ENCODE data around the gene NAA11. TPM values are rescaled to one million over a fixed set of nuclear protein-coding genes. Genes with fewer than 3 reads are reported as not detected.

NAA11 gene
- total and polyA plus RNA-seq, 2 donors: not detected

GRCh38 chr4:79334783-79335182 lies 8.9 kb upstream of the NAA11 start:
- H3K27ac ChIP-seq (ENCODE audit: low read depth): no peak overlapping the region
- H3K4me3 ChIP-seq (ENCODE audit: low read depth, low read length): no peak overlapping the region
- WGBS: 87% methylated on average over 1 of the region's 1 CpG
- no peak for DNase-seq (ENCODE audit: extremely low spot score)
- no peaks in the 10 kb centered on the region for H3K4me1 ChIP-seq (ENCODE audit: insufficient read depth)
- no peaks in the 10 kb centered on the region for H3K36me3 ChIP-seq (ENCODE audit: insufficient read depth)

- no peaks in the 10 kb centered on the region for H3K36me3 ChIP-seq (ENCODE audit: insufficient read depth)
- 71% methylated on average over 4 of the region's 4 CpGs for WGBS
- no peaks in the 10 kb centered on the region for H3K4me1 ChIP-seq (ENCODE audit: insufficient read depth)
- no peak overlapping the region for H3K27ac ChIP-seq (ENCODE audit: low read depth)
- H3K4me3 ChIP-seq (ENCODE audit: low read depth, low read length): no peak overlapping the region
- no peak for DNase-seq (ENCODE audit: extremely low spot score)
Measured at GRCh38 chr4:79334341-79334740, 8.5 kb upstream of the NAA11 start.

GRCh38 chr4:79331126-79331876 lies 5.4 kb upstream of the NAA11 start:
- Histone ChIP-seq H3K4me1 (ENCODE audit: insufficient read depth) (no peaks in the 10 kb centered on the region), H3K4me3 (ENCODE audit: low read depth, low read length) (no peak overlapping the region), H3K36me3 (ENCODE audit: insufficient read depth) (no peaks in the 10 kb centered on the region), H3K27ac (ENCODE audit: low read depth) (no peak overlapping the region)
- WGBS: 25% methylated on average over 2 of the region's 2 CpGs
- no peak for DNase-seq (ENCODE audit: extremely low spot score)

- no peaks in the 10 kb centered on the region for H3K4me1 ChIP-seq (ENCODE audit: insufficient read depth)
- DNase-seq (ENCODE audit: extremely low spot score): no peak
- 46% methylated on average over 2 of the region's 2 CpGs for WGBS
- no peak overlapping the region for H3K4me3 ChIP-seq (ENCODE audit: low read depth, low read length)
- no peaks in the 10 kb centered on the region for H3K36me3 ChIP-seq (ENCODE audit: insufficient read depth)
- H3K27ac ChIP-seq (ENCODE audit: low read depth): no peak overlapping the region
Measured at GRCh38 chr4:79330720-79331119, 4.9 kb upstream of the NAA11 start.

- no peak for DNase-seq (ENCODE audit: extremely low spot score)
- Histone ChIP-seq H3K36me3 (ENCODE audit: insufficient read depth) (no peaks in the 10 kb centered on the region), H3K4me1 (ENCODE audit: insufficient read depth) (no peaks in the 10 kb centered on the region), H3K27ac (ENCODE audit: low read depth) (no peak overlapping the region), H3K4me3 (ENCODE audit: low read depth, low read length) (no peak overlapping the region)
- WGBS: 95% methylated on average over 12 of the region's 12 CpGs
Measured at GRCh38 chr4:79325436-79325835, 425 bp downstream of the NAA11 start.

GRCh38 chr4:79319975-79320374 lies 5.9 kb downstream of the NAA11 start:
- 77% methylated on average over 4 of the region's 4 CpGs for WGBS
- no peak for DNase-seq (ENCODE audit: extremely low spot score)
- no peaks in the 10 kb centered on the region for H3K36me3 ChIP-seq (ENCODE audit: insufficient read depth)
- no peaks in the 10 kb centered on the region for H3K4me1 ChIP-seq (ENCODE audit: insufficient read depth)
- H3K4me3 ChIP-seq (ENCODE audit: low read depth, low read length): no peak overlapping the region
- H3K27ac ChIP-seq (ENCODE audit: low read depth): no peak overlapping the region

GRCh38 chr4:79317711-79318110 lies 8.2 kb downstream of the NAA11 start:
- Histone ChIP-seq H3K4me1 (ENCODE audit: insufficient read depth) (no peaks in the 10 kb centered on the region), H3K4me3 (ENCODE audit: low read depth, low read length) (no peak overlapping the region), H3K36me3 (ENCODE audit: insufficient read depth) (no peaks in the 10 kb centered on the region), H3K27ac (ENCODE audit: low read depth) (no peak overlapping the region)
- DNase-seq (ENCODE audit: extremely low spot score): no peak

- Histone ChIP-seq H3K36me3 (ENCODE audit: insufficient read depth) (no peaks in the 10 kb centered on the region), H3K4me3 (ENCODE audit: low read depth, low read length) (no peak overlapping the region), H3K4me1 (ENCODE audit: insufficient read depth) (no peaks in the 10 kb centered on the region), H3K27ac (ENCODE audit: low read depth) (no peak overlapping the region)
- DNase-seq (ENCODE audit: extremely low spot score): no peak
- WGBS: 62% methylated on average over 2 of the region's 2 CpGs
Measured at GRCh38 chr4:79315891-79316290, 10.0 kb downstream of the NAA11 start.

GRCh38 chr4:79311279-79311678 lies 14.6 kb downstream of the NAA11 start:
- Histone ChIP-seq H3K4me3 (ENCODE audit: low read depth, low read length) (no peak overlapping the region), H3K27ac (ENCODE audit: low read depth) (no peak overlapping the region), H3K36me3 (ENCODE audit: insufficient read depth) (no peaks in the 10 kb centered on the region), H3K4me1 (ENCODE audit: insufficient read depth) (no peaks in the 10 kb centered on the region)
- DNase-seq (ENCODE audit: extremely low spot score): no peak
- WGBS: 99% methylated on average over 1 of the region's 1 CpG

- no peak overlapping the region for H3K27ac ChIP-seq (ENCODE audit: low read depth)
- no peak for DNase-seq (ENCODE audit: extremely low spot score)
- 89% methylated on average over 1 of the region's 1 CpG for WGBS
- no peak overlapping the region for H3K4me3 ChIP-seq (ENCODE audit: low read depth, low read length)
- H3K4me1 ChIP-seq (ENCODE audit: insufficient read depth): no peaks in the 10 kb centered on the region
- H3K36me3 ChIP-seq (ENCODE audit: insufficient read depth): no peaks in the 10 kb centered on the region
Measured at GRCh38 chr4:79308971-79309370, 16.9 kb downstream of the NAA11 start.

GRCh38 chr4:79308137-79308536 lies 17.7 kb downstream of the NAA11 start:
- H3K4me1 ChIP-seq (ENCODE audit: insufficient read depth): no peaks in the 10 kb centered on the region
- 39% methylated on average over 4 of the region's 4 CpGs for WGBS
- no peak overlapping the region for H3K27ac ChIP-seq (ENCODE audit: low read depth)
- no peak overlapping the region for H3K4me3 ChIP-seq (ENCODE audit: low read depth, low read length)
- DNase-seq (ENCODE audit: extremely low spot score): no peak
- no peaks in the 10 kb centered on the region for H3K36me3 ChIP-seq (ENCODE audit: insufficient read depth)

- DNase-seq (ENCODE audit: extremely low spot score): no peak
- no peaks in the 10 kb centered on the region for H3K36me3 ChIP-seq (ENCODE audit: insufficient read depth)
- WGBS: 59% methylated on average over 3 of the region's 3 CpGs
- H3K4me3 ChIP-seq (ENCODE audit: low read depth, low read length): no peak overlapping the region
- no peaks in the 10 kb centered on the region for H3K4me1 ChIP-seq (ENCODE audit: insufficient read depth)
- no peak overlapping the region for H3K27ac ChIP-seq (ENCODE audit: low read depth)
Measured at GRCh38 chr4:79306795-79307194, 19.1 kb downstream of the NAA11 start.

GRCh38 chr4:79300280-79300679 lies 25.6 kb downstream of the NAA11 start:
- WGBS: 75% methylated on average over 2 of the region's 2 CpGs
- DNase-seq (ENCODE audit: extremely low spot score): no peak
- H3K27ac ChIP-seq (ENCODE audit: low read depth): no peak overlapping the region

GRCh38 chr4:79298484-79298883 lies 27.4 kb downstream of the NAA11 start:
- no peak overlapping the region for H3K4me3 ChIP-seq (ENCODE audit: low read depth, low read length)
- 93% methylated on average over 6 of the region's 6 CpGs for WGBS
- DNase-seq (ENCODE audit: extremely low spot score): no peak
- H3K4me1 ChIP-seq (ENCODE audit: insufficient read depth): no peaks in the 10 kb centered on the region
- H3K36me3 ChIP-seq (ENCODE audit: insufficient read depth): no peaks in the 10 kb centered on the region
- H3K27ac ChIP-seq (ENCODE audit: low read depth): no peak overlapping the region

More at GRCh38 chr4:79300280-79300679, 25.6 kb downstream of the NAA11 start:
- Histone ChIP-seq H3K4me1 (ENCODE audit: insufficient read depth) (no peaks in the 10 kb centered on the region), H3K36me3 (ENCODE audit: insufficient read depth) (no peaks in the 10 kb centered on the region), H3K4me3 (ENCODE audit: low read depth, low read length) (no peak overlapping the region)

- WGBS: 96% methylated on average over 6 of the region's 6 CpGs
- Histone ChIP-seq H3K36me3 (ENCODE audit: insufficient read depth) (no peaks in the 10 kb centered on the region), H3K4me1 (ENCODE audit: insufficient read depth) (no peaks in the 10 kb centered on the region), H3K4me3 (ENCODE audit: low read depth, low read length) (no peak overlapping the region), H3K27ac (ENCODE audit: low read depth) (no peak overlapping the region)
- DNase-seq (ENCODE audit: extremely low spot score): no peak
Measured at GRCh38 chr4:79298027-79298426, 27.8 kb downstream of the NAA11 start.

Data from urinary bladder (tissue), 4 donors.